HG03097 (cell line): ENCODE measurements around the gene TLN1.

Experiments
- ATAC-seq: cut with Tn5 transposase; IDR thresholded peaks from one replicate; pipeline ENCODE4 v1.9.1; 2021; ENCODE audit not compliant: unreplicated experiment, low FRiP score

TLN1 gene

GRCh38 chr9:35687306-35687705, 44.7 kb downstream of the TLN1 start:
- no peak for ATAC-seq

GRCh38 chr9:35686222-35687203, 45.5 kb downstream of the TLN1 start:
- no peak for ATAC-seq

- no peak for ATAC-seq
Measured at GRCh38 chr9:35685506-35685905, 46.5 kb downstream of the TLN1 start.

- ATAC-seq = no peak
Measured at GRCh38 chr9:35684921-35685320, 47.1 kb downstream of the TLN1 start.

GRCh38 chr9:35683323-35683722, 48.7 kb downstream of the TLN1 start:
- no peak for ATAC-seq

- no peak for ATAC-seq
Measured at GRCh38 chr9:35682520-35683315, 49.3 kb downstream of the TLN1 start.

- no peak for ATAC-seq
Measured at GRCh38 chr9:35682051-35682450, 49.9 kb downstream of the TLN1 start.

- ATAC-seq = no peak
Measured at GRCh38 chr9:35681341-35682002, 50.5 kb downstream of the TLN1 start.

- ATAC-seq = no peak
Measured at GRCh38 chr9:35680331-35681105, 51.5 kb downstream of the TLN1 start.

GRCh38 chr9:35679766-35680330, 52.1 kb downstream of the TLN1 start:
- no peak for ATAC-seq

GRCh38 chr9:35679091-35679490, 52.9 kb downstream of the TLN1 start:
- no peak for ATAC-seq

GRCh38 chr9:35675732-35676392, 56.1 kb downstream of the TLN1 start:
- no peak for ATAC-seq

- no peak for ATAC-seq
Measured at GRCh38 chr9:35675204-35675603, 56.8 kb downstream of the TLN1 start.

- no peak for ATAC-seq
Measured at GRCh38 chr9:35674025-35674361, 58.0 kb downstream of the TLN1 start.

- ATAC-seq = no peak
Measured at GRCh38 chr9:35673132-35674024, 58.6 kb downstream of the TLN1 start, which contains the start of gene CA9. Gene CA9, plus strand, starts transcription at chr9:35673928. Its CDS starts 32 bp downstream, at chr9:35673960.

- no peak for ATAC-seq
Measured at GRCh38 chr9:35669331-35670145, 62.5 kb downstream of the TLN1 start.

- no peak for ATAC-seq
Measured at GRCh38 chr9:35667939-35668338, 64.1 kb downstream of the TLN1 start.

- ATAC-seq = no peak
Measured at GRCh38 chr9:35666549-35666948, 65.4 kb downstream of the TLN1 start.
